CD14-positive monocyte (primary cell): ENCODE results near the gene NFATC2. TPM values are rescaled to one million over a fixed set of nuclear protein-coding genes. Genes with fewer than 3 reads are reported as not detected.

Source experiments
- DNase-seq, 3 donors: peaks; one replicate each; pipeline ENCODE4 v3.0.0-alpha.2; 2011 to 2022
- H2AFZ ChIP-seq: 2 replicates; pipeline ENCODE4 v1.6.0; 2012; ENCODE audit warnings: mild to moderate bottlenecking, low read depth, low read length, inconsistent platforms; ENCODE audit not compliant: insufficient read depth, poor library complexity, severe bottlenecking
- H3K27ac ChIP-seq, 2 donors: 1 replicate in 1 of 2; 2 replicates in 1 of 2; pipeline ENCODE4 v1.5.1; 2012 to 2013; ENCODE audit warnings: low read length in 2 of 2, control low read depth in 1 of 2, inconsistent platforms in 1 of 2, low read depth in 1 of 2, mild to moderate bottlenecking in 1 of 2
- H3K27me3 ChIP-seq, 2 donors: one replicate each; pipeline versions ENCODE4 v1.6.0 to v1.6.1; 2011 to 2013; ENCODE audit warnings: low read length in 2 of 2; ENCODE audit not compliant: control insufficient read depth in 2 of 2, insufficient read depth in 2 of 2
- H3K36me3 ChIP-seq, 2 donors: replicated peaks in 1 of 2; 1 replicate in 1 of 2; 2 replicates in 1 of 2; pipeline versions ENCODE4 v1.5.1 to v1.6.1; 2012 to 2013; ENCODE audit warnings: low read length in 2 of 2, control low read depth in 1 of 2, inconsistent platforms in 1 of 2, mild to moderate bottlenecking in 1 of 2; ENCODE audit not compliant: insufficient read depth in 2 of 2, control insufficient read depth in 1 of 2
- H3K4me1 ChIP-seq, 2 donors: 1 replicate in 1 of 2; 2 replicates in 1 of 2; pipeline versions ENCODE4 v1.5.1 to v1.6.1; 2012 to 2013; ENCODE audit warnings: low read length in 2 of 2, control low read depth in 1 of 2, inconsistent platforms in 1 of 2, mild to moderate bottlenecking in 1 of 2, moderate library complexity in 1 of 2; ENCODE audit not compliant: insufficient read depth in 2 of 2, control insufficient read depth in 1 of 2
- H3K4me2 ChIP-seq: replicated peaks from 2 replicates; pipeline ENCODE3; 2012; ENCODE audit warnings: low read length, moderate library complexity, mild to moderate bottlenecking; ENCODE audit not compliant: poor library complexity, severe bottlenecking; ENCODE audit errors: extremely low read depth
- H3K4me3 ChIP-seq, 3 experiments: fragments of 200-600 bp in 1 of 3; sonication (generic) in 1 of 3; replicated peaks in 1 of 3; 1 replicate in 2 of 3; 2 replicates in 1 of 3; pipeline ENCODE4 v1.5.1; 2011 to 2013; ENCODE audit warnings: low read length in 3 of 3, mild to moderate bottlenecking in 3 of 3, control low read depth in 2 of 3, low read depth in 2 of 3, inconsistent platforms in 1 of 3, moderate library complexity in 1 of 3
- H3K79me2 ChIP-seq: 2 replicates; pipeline ENCODE4 v1.6.0; 2012; ENCODE audit warnings: mild to moderate bottlenecking, control low read depth, inconsistent platforms, low read length, moderate library complexity; ENCODE audit not compliant: insufficient read depth
- H3K9ac ChIP-seq: 2 replicates; pipeline ENCODE4 v1.6.0; 2017; ENCODE audit warnings: low read length, mild to moderate bottlenecking; ENCODE audit not compliant: insufficient read depth, poor library complexity, severe bottlenecking
- H3K9me3 ChIP-seq, 2 donors: replicated peaks in 1 of 2; 1 replicate in 1 of 2; 2 replicates in 1 of 2; pipeline versions ENCODE4 v1.5.1 to v1.6.1; 2012 to 2013; ENCODE audit warnings: low read length in 2 of 2, control low read depth in 1 of 2; ENCODE audit not compliant: control insufficient read depth in 1 of 2, insufficient read depth in 1 of 2
- H4K20me1 ChIP-seq: 2 replicates; pipeline ENCODE4 v1.6.0; 2012; ENCODE audit warnings: mild to moderate bottlenecking, low read length, control low read depth, moderate library complexity; ENCODE audit not compliant: insufficient read depth
- H3K27ac Mint-ChIP-seq, 7 donors: one replicate each; pipeline ENCODE4 v1.8.0; 2020; ENCODE audit warnings: mild to moderate bottlenecking in 7 of 7, mixed read lengths in 7 of 7, moderate library complexity in 6 of 7, inconsistent platforms in 2 of 7
- H3K27me3 Mint-ChIP-seq, 3 donors: one replicate each; pipeline ENCODE4 v1.8.0; 2021 to 2022; ENCODE audit warnings: low read depth in 3 of 3, mild to moderate bottlenecking in 3 of 3, mixed read lengths in 3 of 3, moderate library complexity in 3 of 3, inconsistent platforms in 1 of 3
- H3K36me3 Mint-ChIP-seq, 2 donors: one replicate each; pipeline ENCODE4 v1.8.0; 2020; ENCODE audit warnings: mixed read lengths in 2 of 2, inconsistent platforms in 1 of 2, mild to moderate bottlenecking in 1 of 2
- H3K4me1 Mint-ChIP-seq: one replicate; pipeline ENCODE4 v1.8.0; 2020; ENCODE audit warnings: mild to moderate bottlenecking, mixed read lengths
- H3K4me3 Mint-ChIP-seq, 2 donors: one replicate each; pipeline ENCODE4 v1.8.0; 2020; ENCODE audit warnings: mild to moderate bottlenecking in 2 of 2, mixed read lengths in 2 of 2, moderate library complexity in 1 of 2
- H3K9me3 Mint-ChIP-seq, 7 donors: one replicate each; pipeline ENCODE4 v1.8.0; 2020 to 2022; ENCODE audit warnings: mixed read lengths in 7 of 7, mild to moderate bottlenecking in 6 of 7, moderate library complexity in 6 of 7, inconsistent platforms in 2 of 7
- CTCF ChIP-seq: fragments of 200-600 bp; IDR thresholded peaks from one replicate; pipeline ENCODE4 v1.8.0; 2022; ENCODE audit warnings: antibody characterized with exemption, mild to moderate bottlenecking
- WGBS: methylation state at CpG from one replicate; pipeline ENCODE4 v1.1.5; 2013; ENCODE audit warnings: missing lambda C conversion rate; ENCODE audit not compliant: insufficient coverage; 5-methylcytosine and 5-hydroxymethylcytosine counted together
- intact Hi-C, 2 donors: fragments of 100-400 bp; cut with micrococcal nuclease; formaldehyde crosslinking; loops; one replicate each; pipeline versions ENCODE4 v1.15.0 to v1.15.1; 2023
- polyA plus RNA-seq, 3 donors: library from polyadenylated mRNA; depleted of rRNA in 1 of 3; unstranded in 2 of 3; stranded (reverse) in 1 of 3; fragments of 300-500 nt in 2 of 3; fragments of >200 nt in 1 of 3; fragmentation: Illumina TruSeq in 2 of 3; gene quantifications; 1 replicate in 2 of 3; 2 replicates in 1 of 3; pipeline ENCODE4 v1.2.3, GENCODE V29; 2012 to 2021

NFATC2 gene
- polyA plus RNA-seq, 3 donors: 0.03 to 0.18 (median 0.11) TPM

- no peak overlapping the region for H3K27ac ChIP-seq
- no peaks in the 10 kb centered on the region for H3K9me3 ChIP-seq
- H2AFZ ChIP-seq: no peak overlapping the region
- DNase-seq: no peak
- peaks cover 0 to 1% of the 10 kb centered on the region in 2 donors for H3K36me3 Mint-ChIP-seq
- H3K4me1 Mint-ChIP-seq: no peaks in the 10 kb centered on the region
- no peaks in the 10 kb centered on the region for H3K27me3 ChIP-seq
- H3K4me2 ChIP-seq: no peak overlapping the region
- no peak for TF ChIP-seq CTCF
- no peaks in the 10 kb centered on the region for H3K36me3 ChIP-seq
- H3K27me3 Mint-ChIP-seq: peaks cover 1 to 3% (median 2%) of the 10 kb centered on the region in 3 donors
- H3K27ac Mint-ChIP-seq: no peak overlapping the region
- 89% methylated on average over 7 of the region's 11 CpGs for WGBS
- no peaks in the 10 kb centered on the region for H3K79me2 ChIP-seq
- H3K4me3 Mint-ChIP-seq: no peak overlapping the region
- H3K4me3 ChIP-seq: no peak overlapping the region
- no peak overlapping the region for H3K9ac ChIP-seq
- intact Hi-C loops: no loop called here
- no peaks in the 10 kb centered on the region for H3K9me3 Mint-ChIP-seq
- H3K4me1 ChIP-seq: no peaks in the 10 kb centered on the region
- no peaks in the 10 kb centered on the region for H4K20me1 ChIP-seq
Observed at GRCh38 chr20:51469578-51470498, 72.7 kb downstream of the NFATC2 start.

GRCh38 chr20:51469046-51469445 is 73.5 kb downstream of the NFATC2 start:
- Mint-ChIP-seq H3K27me3 (peaks cover 1 to 3% (median 2%) of the 10 kb centered on the region in 3 donors), H3K27ac (peak overlapping the region in 1 of 7 donors; percentile 63), H3K9me3 (no peaks in the 10 kb centered on the region), H3K36me3 (peaks cover 0 to 1% of the 10 kb centered on the region in 2 donors), H3K4me1 (no peaks in the 10 kb centered on the region), H3K4me3 (no peak overlapping the region)
- Histone ChIP-seq H3K27me3 (no peaks in the 10 kb centered on the region), H3K4me2 (no peak overlapping the region), H3K36me3 (no peaks in the 10 kb centered on the region), H3K4me3 (no peak overlapping the region), H3K79me2 (no peaks in the 10 kb centered on the region), H3K9me3 (no peaks in the 10 kb centered on the region), H3K27ac (no peak overlapping the region), H4K20me1 (no peaks in the 10 kb centered on the region), H3K4me1 (no peaks in the 10 kb centered on the region), H3K9ac (no peak overlapping the region), H2AFZ (no peak overlapping the region)
- TF ChIP-seq CTCF: no peak
- intact Hi-C loops: no loop called here
- 100% methylated on average over 2 of the region's 6 CpGs for WGBS
- DNase-seq: no peak
